Upper lobe of left lung (tissue), 4 donors: ENCODE data around the gene ENTREP3.

ENCODE experiments used
- POLR2A ChIP-seq, 4 donors: fragments of 450-650 bp; IDR thresholded peaks; one replicate each; pipeline ENCODE4 v1.5.1; 2016 to 2017; ENCODE audit warnings: antibody characterized with exemption in 4 of 4, mild to moderate bottlenecking in 2 of 4
- POLR2AphosphoS5 ChIP-seq, 2 donors: sonication (generic); formaldehyde crosslinking; IDR thresholded peaks; one replicate each; pipeline ENCODE4 v1.5.1; 2017; ENCODE audit warnings: antibody characterized with exemption in 2 of 2
- TF ChIP-seq, protein P1 (sequence below), 6 experiments: fragments of 450-650 bp in 4 of 6; fragments of 200-600 bp in 2 of 6; sonication (generic) in 2 of 6; IDR thresholded peaks; one replicate each; pipeline ENCODE4 v1.5.1; 2016 to 2019; ENCODE audit warnings: antibody characterized with exemption in 6 of 6

DNA sequence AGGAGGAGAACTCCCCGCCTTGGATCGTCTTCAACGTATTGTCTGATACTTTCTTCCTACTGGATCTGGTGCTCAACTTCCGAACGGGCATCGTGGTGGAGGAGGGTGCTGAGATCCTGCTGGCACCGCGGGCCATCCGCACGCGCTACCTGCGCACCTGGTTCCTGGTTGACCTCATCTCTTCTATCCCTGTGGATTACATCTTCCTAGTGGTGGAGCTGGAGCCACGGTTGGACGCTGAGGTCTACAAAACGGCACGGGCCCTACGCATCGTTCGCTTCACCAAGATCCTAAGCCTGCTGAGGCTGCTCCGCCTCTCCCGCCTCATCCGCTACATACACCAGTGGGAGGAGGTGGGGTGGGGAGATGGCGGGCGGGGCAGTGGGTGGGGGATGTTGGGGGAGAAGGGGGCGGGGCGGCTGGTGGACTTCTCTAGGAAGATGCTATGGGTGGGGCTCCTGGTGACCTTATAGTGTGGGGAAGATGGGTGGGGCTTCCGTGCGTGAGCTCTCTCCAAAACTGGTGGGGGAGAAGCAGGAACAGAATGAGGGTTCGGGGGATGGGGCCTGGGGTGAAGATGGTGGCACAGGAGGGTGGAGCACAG, 27.3 kb upstream of the ENTREP3 start:
- TF ChIP-seq, protein P1, sequence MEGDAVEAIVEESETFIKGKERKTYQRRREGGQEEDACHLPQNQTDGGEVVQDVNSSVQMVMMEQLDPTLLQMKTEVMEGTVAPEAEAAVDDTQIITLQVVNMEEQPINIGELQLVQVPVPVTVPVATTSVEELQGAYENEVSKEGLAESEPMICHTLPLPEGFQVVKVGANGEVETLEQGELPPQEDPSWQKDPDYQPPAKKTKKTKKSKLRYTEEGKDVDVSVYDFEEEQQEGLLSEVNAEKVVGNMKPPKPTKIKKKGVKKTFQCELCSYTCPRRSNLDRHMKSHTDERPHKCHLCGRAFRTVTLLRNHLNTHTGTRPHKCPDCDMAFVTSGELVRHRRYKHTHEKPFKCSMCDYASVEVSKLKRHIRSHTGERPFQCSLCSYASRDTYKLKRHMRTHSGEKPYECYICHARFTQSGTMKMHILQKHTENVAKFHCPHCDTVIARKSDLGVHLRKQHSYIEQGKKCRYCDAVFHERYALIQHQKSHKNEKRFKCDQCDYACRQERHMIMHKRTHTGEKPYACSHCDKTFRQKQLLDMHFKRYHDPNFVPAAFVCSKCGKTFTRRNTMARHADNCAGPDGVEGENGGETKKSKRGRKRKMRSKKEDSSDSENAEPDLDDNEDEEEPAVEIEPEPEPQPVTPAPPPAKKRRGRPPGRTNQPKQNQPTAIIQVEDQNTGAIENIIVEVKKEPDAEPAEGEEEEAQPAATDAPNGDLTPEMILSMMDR (IDR thresholded peaks at IDR 0.05): no peak
- TF ChIP-seq POLR2A (IDR thresholded peaks at IDR 0.05) (no peak), POLR2AphosphoS5 (IDR thresholded peaks at IDR 0.05) (no peak)
